SK-N-SH treated with all-trans-retinoic acid at 6 μM for 48 hours (cell line): Measurements from ENCODE around the gene CNOT9.

Experiments
- ATAC-seq: fragments of 200-7000 bp; cut with Tn5 transposase; 3 replicates; pipeline ENCODE4 v1.9.1; 2020; ENCODE audit warnings: mild to moderate bottlenecking, moderate library complexity
- ARNTL ChIP-seq: fragments of 450-650 bp; formaldehyde crosslinking; IDR thresholded peaks from 2 replicates; pipeline ENCODE4 v1.5.0; 2020; ENCODE audit warnings: low read depth, mild to moderate bottlenecking, moderate library complexity, borderline replicate concordance
- BACH2 ChIP-seq: fragments of 250-450 bp; sonication (Bioruptor Pico); IDR thresholded peaks from 2 replicates; pipeline ENCODE4 v1.9.0; 2021; ENCODE audit warnings: mild to moderate bottlenecking, borderline replicate concordance
- CREB5 ChIP-seq: fragments of 250-450 bp; sonication (Bioruptor Pico); IDR thresholded peaks from 2 replicates; pipeline ENCODE4 v1.5.1; 2020; ENCODE audit warnings: low read depth, mild to moderate bottlenecking, moderate library complexity
- CSDC2 ChIP-seq: fragments of 250-450 bp; sonication (Bioruptor Pico); IDR thresholded peaks from 2 replicates; pipeline ENCODE4 v1.5.0; 2020; ENCODE audit warnings: mild to moderate bottlenecking, moderate library complexity
- CSRNP3 ChIP-seq: fragments of 250-450 bp; sonication (Bioruptor Pico); IDR thresholded peaks from 2 replicates; pipeline ENCODE4 v1.5.1; 2021; ENCODE audit warnings: mild to moderate bottlenecking, moderate library complexity
- ESRRG ChIP-seq: fragments of 250-450 bp; sonication (Bioruptor Pico); IDR thresholded peaks from 2 replicates; pipeline ENCODE4 v1.6.1; 2021; ENCODE audit warnings: mild to moderate bottlenecking
- GLIS3 ChIP-seq: fragments of 250-450 bp; sonication (Bioruptor Pico); IDR thresholded peaks from 2 replicates; pipeline ENCODE4 v1.5.0; 2020; ENCODE audit warnings: mild to moderate bottlenecking, moderate library complexity
- ISL1 ChIP-seq: fragments of 250-450 bp; sonication (Bioruptor Pico); IDR thresholded peaks from 2 replicates; pipeline ENCODE4 v2.1.2; 2022; ENCODE audit warnings: mild to moderate bottlenecking, moderate library complexity
- OSR1 ChIP-seq: fragments of 250-450 bp; sonication (Bioruptor Pico); IDR thresholded peaks from 2 replicates; pipeline ENCODE4 v1.8.0; 2022; ENCODE audit warnings: moderate library complexity, mild to moderate bottlenecking, inconsistent platforms
- POU6F1 ChIP-seq: fragments of 250-450 bp; sonication (Bioruptor Pico); IDR thresholded peaks from 2 replicates; pipeline ENCODE4 v1.8.0; 2021; ENCODE audit warnings: low read depth, mild to moderate bottlenecking, moderate library complexity, borderline replicate concordance
- PPARA ChIP-seq: fragments of 250-450 bp; sonication (Bioruptor Pico); IDR thresholded peaks from 2 replicates; pipeline ENCODE4 v1.5.0; 2020; ENCODE audit warnings: mild to moderate bottlenecking, borderline replicate concordance
- SNAI2 ChIP-seq: fragments of 250-450 bp; sonication (Bioruptor Pico); IDR thresholded peaks from 2 replicates; pipeline ENCODE4 v1.5.0; 2020; ENCODE audit warnings: mild to moderate bottlenecking, moderate library complexity
- TCF4 ChIP-seq: fragments of 250-450 bp; sonication (Bioruptor Pico); IDR thresholded peaks from 2 replicates; pipeline ENCODE4 v1.8.0; 2021; ENCODE audit warnings: mild to moderate bottlenecking, moderate library complexity, borderline replicate concordance
- TOX ChIP-seq: fragments of 250-450 bp; sonication (Bioruptor Pico); IDR thresholded peaks from 2 replicates; pipeline ENCODE4 v1.8.0; 2021; ENCODE audit warnings: mild to moderate bottlenecking, moderate library complexity, borderline replicate concordance
- TSHZ2 ChIP-seq: fragments of 250-450 bp; sonication (Bioruptor Pico); IDR thresholded peaks from 2 replicates; pipeline ENCODE4 v1.5.0; 2020; ENCODE audit warnings: mild to moderate bottlenecking, moderate library complexity
- ZC3H10 ChIP-seq: fragments of 250-450 bp; sonication (Bioruptor Pico); IDR thresholded peaks from 2 replicates; pipeline ENCODE4 v1.5.1; 2021; ENCODE audit warnings: mild to moderate bottlenecking, moderate library complexity
- ZFP3 ChIP-seq: fragments of 250-450 bp; sonication (Bioruptor Pico); IDR thresholded peaks from 2 replicates; pipeline ENCODE4 v1.5.0; 2020; ENCODE audit warnings: mild to moderate bottlenecking, moderate library complexity
- ZFP30 ChIP-seq: fragments of 450-650 bp; formaldehyde crosslinking; IDR thresholded peaks from 2 replicates; pipeline ENCODE4 v1.5.0; 2022; ENCODE audit warnings: mild to moderate bottlenecking, moderate library complexity
- ZNF565 ChIP-seq: fragments of 450-650 bp; formaldehyde crosslinking; conservative IDR thresholded peaks from 2 replicates; pipeline ENCODE4 v1.5.0; 2020; ENCODE audit warnings: low read depth, mild to moderate bottlenecking, moderate library complexity
- ZNF70 ChIP-seq: fragments of 450-650 bp; formaldehyde crosslinking; IDR thresholded peaks from 2 replicates; pipeline ENCODE4 v1.5.0; 2020; ENCODE audit warnings: mild to moderate bottlenecking, moderate library complexity
- ZNF8 ChIP-seq: fragments of 450-650 bp; formaldehyde crosslinking; IDR thresholded peaks from 2 replicates; pipeline ENCODE4 v1.5.0; 2020; ENCODE audit warnings: mild to moderate bottlenecking, moderate library complexity
- TF ChIP-seq, protein P1 (sequence below): fragments of 250-450 bp; sonication (Bioruptor Pico); IDR thresholded peaks from 2 replicates; pipeline ENCODE4 v1.8.0; 2020; ENCODE audit warnings: mild to moderate bottlenecking, moderate library complexity, borderline replicate concordance

CNOT9 gene

GRCh38 chr2:218555527-218555926 is 13.1 kb upstream of the CNOT9 start:
- no peak for TF ChIP-seq PPARA
- no peak for TF ChIP-seq TCF4
- TF ChIP-seq ARNTL, result no peak
- no peak for TF ChIP-seq ZFP30 (CRISPR knock-in tag)
- TF ChIP-seq CSRNP3 (CRISPR knock-in tag), result no peak
- TF ChIP-seq ZNF8 (CRISPR knock-in tag), result no peak
- no peak for TF ChIP-seq TSHZ2 (CRISPR knock-in tag)
- no peak for TF ChIP-seq ZFP3
- TF ChIP-seq GLIS3 (CRISPR knock-in tag), result no peak
- no peak for TF ChIP-seq ISL1 (CRISPR knock-in tag)
- no peak for TF ChIP-seq CSDC2 (CRISPR knock-in tag)
- TF ChIP-seq TOX (CRISPR knock-in tag), result no peak
- no peak for TF ChIP-seq OSR1 (CRISPR knock-in tag)
- TF ChIP-seq, protein P1, sequence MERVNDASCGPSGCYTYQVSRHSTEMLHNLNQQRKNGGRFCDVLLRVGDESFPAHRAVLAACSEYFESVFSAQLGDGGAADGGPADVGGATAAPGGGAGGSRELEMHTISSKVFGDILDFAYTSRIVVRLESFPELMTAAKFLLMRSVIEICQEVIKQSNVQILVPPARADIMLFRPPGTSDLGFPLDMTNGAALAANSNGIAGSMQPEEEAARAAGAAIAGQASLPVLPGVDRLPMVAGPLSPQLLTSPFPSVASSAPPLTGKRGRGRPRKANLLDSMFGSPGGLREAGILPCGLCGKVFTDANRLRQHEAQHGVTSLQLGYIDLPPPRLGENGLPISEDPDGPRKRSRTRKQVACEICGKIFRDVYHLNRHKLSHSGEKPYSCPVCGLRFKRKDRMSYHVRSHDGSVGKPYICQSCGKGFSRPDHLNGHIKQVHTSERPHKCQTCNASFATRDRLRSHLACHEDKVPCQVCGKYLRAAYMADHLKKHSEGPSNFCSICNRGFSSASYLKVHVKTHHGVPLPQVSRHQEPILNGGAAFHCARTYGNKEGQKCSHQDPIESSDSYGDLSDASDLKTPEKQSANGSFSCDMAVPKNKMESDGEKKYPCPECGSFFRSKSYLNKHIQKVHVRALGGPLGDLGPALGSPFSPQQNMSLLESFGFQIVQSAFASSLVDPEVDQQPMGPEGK, result no peak
- TF ChIP-seq CREB5 (CRISPR knock-in tag), result no peak
- no peak for TF ChIP-seq POU6F1
- no peak for TF ChIP-seq ESRRG (CRISPR knock-in tag)
- TF ChIP-seq BACH2 (CRISPR knock-in tag), result no peak
- TF ChIP-seq SNAI2, result no peak
- no peak for TF ChIP-seq ZC3H10 (CRISPR knock-in tag)
- no peak for ATAC-seq

GRCh38 chr2:218557941-218558340 is 10.7 kb upstream of the CNOT9 start:
- TF ChIP-seq ZC3H10 (CRISPR knock-in tag), result no peak
- TF ChIP-seq OSR1 (CRISPR knock-in tag), result no peak
- no peak for TF ChIP-seq ZFP30 (CRISPR knock-in tag)
- TF ChIP-seq ZFP3, result no peak
- TF ChIP-seq ESRRG (CRISPR knock-in tag), result no peak
- no peak for TF ChIP-seq ZNF565 (CRISPR knock-in tag)
- no peak for TF ChIP-seq ZNF70 (CRISPR knock-in tag)
- ATAC-seq, result no peak

GRCh38 chr2:218558986-218559385 is 9.7 kb upstream of the CNOT9 start:
- ATAC-seq, result no peak

More at GRCh38 chr2:218558986-218559385, 9.7 kb upstream of the CNOT9 start:
- TF ChIP-seq ZNF8 (CRISPR knock-in tag), result no peak
- no peak for TF ChIP-seq TCF4
- TF ChIP-seq PPARA, result no peak
- TF ChIP-seq ZNF70 (CRISPR knock-in tag), result no peak
- no peak for TF ChIP-seq CSDC2 (CRISPR knock-in tag)
